Fibroblast of skin of left quadriceps (primary cell): ENCODE data around the gene MMD2.
"Not testable (repeated sequence)": the region's sequence is repeated elsewhere in the genome, so short reads cannot be mapped to it uniquely, and the experiment has no call there.

Experiments used
- DNase-seq, 2 experiments: peaks; one replicate each; pipeline ENCODE4 v3.0.0-alpha.2; 2013; ENCODE audit warnings: low read depth in 2 of 2

MMD2 gene

DNA sequence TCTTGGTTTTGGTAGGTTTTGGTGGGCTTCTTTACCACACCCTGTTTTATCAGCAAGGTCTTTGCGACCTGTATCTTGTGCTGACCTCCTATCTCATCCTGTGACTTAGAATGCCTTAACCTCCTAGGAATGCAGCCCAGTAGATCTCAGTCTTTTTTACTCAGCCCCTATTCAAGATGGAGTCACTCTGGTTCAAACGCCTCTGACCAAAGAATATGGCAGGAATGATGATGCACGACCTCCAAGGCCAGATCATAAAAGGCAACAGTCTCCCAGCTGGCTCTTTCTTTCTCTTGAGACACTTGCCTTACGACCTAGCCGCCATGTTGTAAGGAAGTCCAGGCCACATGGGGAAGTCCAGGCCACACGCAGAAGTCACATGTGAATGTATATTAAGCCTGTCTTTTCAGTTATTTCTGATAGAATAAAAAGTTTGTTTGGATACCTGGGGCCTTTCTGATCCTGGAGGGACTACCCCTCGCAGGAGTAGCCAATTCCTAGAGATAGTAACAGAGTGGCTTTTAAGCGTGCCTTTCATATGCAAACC, 65.0 kb downstream of the MMD2 start:
- DNase-seq, result no peak

DNA sequence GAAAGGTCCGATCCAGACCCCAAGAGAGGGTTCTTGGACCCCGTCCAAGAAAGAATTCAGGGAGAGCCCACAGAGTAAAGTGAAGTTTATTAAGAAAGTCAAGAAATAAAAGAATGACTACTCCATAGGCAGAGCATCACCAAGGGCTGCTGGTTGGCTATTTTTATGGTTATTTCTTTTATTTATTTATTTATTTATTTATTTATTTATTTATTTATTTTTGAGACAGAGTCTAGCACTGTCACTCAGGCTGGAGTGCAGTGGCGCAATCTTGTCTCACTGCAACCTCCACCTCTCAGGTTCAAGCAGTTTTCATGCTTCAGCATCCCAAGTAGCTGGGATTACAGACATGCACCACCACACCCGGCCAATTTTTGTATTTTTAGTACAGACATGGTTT, 65.8 kb downstream of the MMD2 start:
- DNase-seq, result not testable (repeated sequence)

DNA sequence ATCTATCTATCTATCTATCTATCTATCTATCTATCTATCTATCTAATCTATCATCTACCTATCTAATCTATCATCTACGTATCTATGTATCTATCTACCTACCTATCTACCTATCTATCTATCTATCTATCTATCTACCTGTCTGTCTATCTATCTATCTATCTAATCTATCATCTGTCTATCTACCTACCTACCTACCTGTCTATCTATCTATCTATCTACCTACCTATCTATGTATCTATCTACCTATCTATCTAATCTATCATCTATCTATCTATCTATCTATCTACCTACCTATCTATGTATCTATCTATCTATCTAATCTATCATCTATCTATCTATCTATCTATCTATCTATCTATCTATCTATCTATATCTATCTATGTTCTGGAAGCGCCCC, 67.5 kb downstream of the MMD2 start:
- DNase-seq, result not testable (repeated sequence)

DNA sequence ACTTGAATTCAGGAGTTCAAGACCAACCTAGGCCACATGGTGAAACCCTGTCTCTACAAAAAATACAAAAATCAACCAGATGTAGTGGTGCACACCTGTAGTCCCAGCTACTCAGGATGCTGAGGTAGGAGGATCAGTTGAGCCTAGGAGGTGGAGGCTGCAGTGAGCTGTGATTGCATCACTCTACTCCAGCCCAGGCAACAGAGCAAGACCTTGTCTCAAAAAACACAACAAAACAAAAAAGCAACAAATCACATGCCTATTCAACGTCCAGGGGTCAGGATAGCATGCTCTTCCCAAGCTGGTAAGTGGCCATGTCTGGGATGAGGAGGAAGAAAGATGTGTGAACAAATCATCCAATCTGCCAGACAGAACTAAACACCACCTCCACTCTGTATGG, 69.3 kb downstream of the MMD2 start:
- DNase-seq, result no peak

DNA sequence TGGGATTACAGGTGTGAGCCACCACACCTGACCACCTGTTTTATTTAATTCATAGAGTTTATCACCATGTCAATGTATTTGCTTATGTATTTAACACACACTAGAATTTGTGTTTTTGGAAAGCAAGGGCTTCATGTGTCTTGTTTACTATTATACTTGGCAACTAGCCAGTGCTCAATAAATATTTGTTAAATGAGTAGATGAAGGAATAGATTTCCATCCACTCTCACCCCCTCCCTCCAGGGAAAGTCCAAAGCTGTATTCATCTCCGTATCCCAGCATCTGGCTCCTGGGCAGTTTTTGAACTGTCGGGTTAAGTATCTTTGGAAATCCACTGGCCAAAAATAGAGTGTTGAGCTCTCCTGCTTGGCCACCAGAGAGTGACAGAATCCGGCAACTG, 70.8 kb downstream of the MMD2 start:
- no peak for DNase-seq

DNA sequence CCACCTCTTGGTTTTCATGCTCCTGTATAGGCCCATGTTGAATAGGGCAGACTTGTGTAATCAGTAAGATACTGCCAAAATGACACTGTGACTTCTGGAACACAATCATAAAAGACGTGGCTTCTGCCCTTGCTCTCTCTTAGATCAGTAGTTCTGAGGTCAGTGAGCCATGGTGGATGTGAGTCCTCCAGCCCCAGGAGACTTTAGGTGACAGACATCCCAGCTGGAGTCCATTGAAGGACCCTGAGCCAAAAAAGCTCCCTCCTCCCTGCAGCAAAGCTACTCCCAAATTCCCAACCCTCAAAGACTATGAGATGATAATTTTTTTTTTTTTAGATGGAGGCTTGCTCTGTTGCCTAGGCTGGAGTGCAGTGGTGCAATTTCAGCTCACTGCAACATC, 72.3 kb downstream of the MMD2 start:
- DNase-seq, result no peak

DNA sequence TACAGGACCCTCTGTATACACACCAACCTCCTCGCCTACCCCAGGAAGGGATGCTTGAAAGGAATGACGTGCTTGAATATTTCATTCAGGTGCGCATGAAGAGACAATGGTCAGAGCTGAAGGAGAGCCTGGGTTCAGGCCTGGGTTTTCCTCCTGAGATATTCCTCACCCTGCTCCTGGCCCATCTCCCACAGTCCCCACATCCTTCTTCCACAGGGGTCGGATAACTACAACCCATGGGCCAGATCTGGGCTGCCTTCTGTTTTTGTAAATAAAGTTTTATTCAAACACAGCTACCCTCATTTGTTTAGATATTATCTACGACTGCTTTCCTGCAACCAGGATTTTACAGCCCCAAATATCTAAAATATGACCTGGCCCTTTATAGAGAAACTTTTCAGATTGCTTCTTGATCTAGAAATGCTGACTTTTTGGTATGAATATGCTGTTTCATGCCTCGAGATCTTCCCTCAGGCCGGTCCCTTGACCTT, 73.6 kb downstream of the MMD2 start:
- DNase-seq, result no peak

DNA sequence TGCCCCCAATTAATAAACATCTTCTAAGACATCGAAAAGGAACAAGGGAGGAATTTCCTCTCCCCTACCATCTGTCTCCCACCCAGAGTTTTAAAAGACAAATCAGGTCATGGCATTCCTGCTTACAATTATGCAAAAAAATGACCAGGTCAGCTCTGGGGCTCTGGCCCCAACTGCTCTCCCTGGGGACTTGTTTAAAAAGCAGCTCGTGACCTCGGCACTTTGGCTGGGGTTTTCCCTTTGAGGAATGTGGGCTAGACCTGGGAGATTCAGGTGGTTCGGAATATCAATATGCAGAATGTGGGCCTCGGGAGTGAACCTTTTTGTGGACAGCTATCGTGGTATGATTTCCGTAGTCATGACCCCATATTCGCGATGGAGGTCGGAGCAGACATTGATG, 74.8 kb downstream of the MMD2 start:
- DNase-seq, result no peak

DNA sequence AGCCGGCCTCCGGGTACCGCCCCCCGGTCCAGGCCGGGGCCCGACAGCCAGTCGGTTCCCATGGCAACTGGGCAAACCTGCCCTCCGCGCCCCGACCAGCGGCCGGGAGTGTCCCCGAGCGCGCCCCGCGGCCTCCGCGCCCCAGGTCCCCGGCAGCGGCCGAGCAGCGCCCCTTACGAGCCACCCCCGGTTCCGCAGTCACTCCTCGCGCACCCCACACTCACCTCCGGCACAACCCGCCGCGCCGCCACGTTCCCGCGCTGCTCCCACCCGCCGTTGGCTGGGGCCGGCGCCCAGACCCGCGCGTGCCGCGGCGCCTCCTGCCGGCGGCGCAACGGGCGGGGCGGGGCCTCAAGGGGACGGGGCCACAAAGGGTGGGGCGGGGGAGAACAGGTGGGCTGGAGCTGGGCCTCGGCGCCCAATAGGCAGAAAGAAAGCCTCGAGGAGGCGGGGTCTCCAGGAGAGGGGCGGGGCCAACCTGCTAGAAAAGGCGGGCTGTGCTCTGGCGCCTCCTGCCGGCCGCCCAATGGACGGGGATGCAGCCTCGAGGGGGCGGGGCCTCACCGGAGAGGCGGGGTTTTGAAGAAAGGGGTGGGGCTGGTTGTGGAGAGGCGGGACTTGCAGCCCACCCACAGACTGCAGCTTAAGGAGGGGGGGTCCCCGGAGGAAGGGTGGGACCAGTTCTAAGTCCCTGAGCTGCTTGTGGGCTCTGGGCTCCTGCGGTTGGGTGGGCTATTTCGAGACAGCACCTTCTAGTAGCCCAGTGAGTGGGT, 75.4 kb downstream of the MMD2 start, which contains the start of gene RADIL:
RADIL (minus strand) TSS at position 345 of the 773 bp plus-strand sequence. CDS start 5,577 bp downstream, outside the sequence.
- peak; percentile 71 to 74 for DNase-seq

DNA sequence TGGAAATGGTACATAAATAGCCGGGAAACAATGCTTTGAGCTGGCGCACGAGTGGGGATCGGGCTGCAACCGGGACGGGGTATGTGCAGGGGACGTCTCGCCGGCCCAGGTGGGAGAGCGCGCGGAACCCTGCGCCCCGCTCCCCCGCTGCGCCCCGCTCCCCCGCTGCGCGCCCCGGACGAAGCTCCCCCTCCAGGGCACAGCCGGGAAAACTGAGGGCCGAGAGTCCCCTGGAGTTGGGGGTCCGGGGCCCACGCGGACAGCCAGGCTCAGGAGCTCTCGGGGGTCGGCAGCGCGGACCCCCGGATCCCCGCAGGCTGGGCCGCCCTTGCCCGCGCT, 76.0 kb downstream of the MMD2 start:
- no peak for DNase-seq

DNA sequence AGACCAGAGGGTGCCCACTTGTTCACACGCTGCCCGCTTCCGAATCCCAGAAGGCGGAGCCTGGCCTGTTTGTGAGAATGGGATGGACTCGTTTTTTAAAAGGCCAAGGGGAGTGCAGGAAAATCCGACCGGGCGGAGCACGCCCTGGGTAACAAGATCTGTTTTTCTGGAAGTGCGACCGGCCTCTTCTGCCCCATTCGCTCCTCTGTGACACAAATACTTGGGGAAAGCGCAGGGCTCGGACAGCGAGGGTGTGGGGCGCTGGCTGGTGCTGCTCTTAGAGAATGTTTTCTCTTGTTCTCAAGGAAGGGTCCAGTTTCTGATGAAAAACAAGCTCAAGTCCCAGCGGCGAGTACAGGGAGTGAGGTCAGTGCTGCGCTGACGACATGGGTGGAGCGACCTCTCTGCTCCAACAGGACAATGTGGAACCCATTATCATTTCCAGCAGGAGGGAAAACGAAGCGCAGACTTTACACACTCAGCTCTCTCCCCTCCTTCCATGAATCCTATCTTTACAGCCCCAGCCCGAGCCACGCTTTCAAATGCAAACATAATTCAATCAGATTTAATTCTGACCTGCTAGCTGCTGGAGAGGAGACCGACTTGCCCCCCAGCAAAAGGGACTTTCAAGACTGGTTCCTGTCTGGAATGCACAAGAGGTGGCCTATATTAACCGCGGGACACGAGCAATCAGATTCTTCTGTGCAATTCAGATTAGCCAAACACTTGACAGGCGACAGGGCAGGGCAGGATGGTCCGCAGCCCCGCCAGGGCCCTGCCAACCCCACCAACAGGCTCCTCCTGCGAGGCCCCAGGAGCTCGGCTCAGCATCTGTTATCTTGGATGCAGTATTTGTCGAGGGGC, 76.6 kb downstream of the MMD2 start:
- peak; percentile 25 to 36 for DNase-seq

DNA sequence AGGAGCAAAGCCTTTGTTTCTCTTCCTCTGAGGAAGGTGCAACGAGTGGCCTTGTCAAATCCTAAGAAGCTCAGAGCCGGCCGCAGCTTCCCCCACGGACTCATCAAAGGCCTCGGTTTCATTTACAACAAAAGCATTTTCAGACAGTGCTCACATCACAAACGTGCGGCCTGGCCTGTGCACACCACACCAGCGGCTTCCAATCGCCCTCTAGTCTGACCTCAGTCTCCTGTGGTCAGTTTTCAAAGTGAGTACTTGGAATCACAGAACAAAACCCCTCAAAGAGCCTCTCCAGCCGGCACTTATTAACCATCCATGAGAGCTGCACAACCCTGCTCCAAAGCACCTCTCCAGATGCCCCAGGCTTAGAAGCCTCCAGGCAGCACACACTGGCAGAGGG, 78.8 kb downstream of the MMD2 start:
- no peak for DNase-seq

DNA sequence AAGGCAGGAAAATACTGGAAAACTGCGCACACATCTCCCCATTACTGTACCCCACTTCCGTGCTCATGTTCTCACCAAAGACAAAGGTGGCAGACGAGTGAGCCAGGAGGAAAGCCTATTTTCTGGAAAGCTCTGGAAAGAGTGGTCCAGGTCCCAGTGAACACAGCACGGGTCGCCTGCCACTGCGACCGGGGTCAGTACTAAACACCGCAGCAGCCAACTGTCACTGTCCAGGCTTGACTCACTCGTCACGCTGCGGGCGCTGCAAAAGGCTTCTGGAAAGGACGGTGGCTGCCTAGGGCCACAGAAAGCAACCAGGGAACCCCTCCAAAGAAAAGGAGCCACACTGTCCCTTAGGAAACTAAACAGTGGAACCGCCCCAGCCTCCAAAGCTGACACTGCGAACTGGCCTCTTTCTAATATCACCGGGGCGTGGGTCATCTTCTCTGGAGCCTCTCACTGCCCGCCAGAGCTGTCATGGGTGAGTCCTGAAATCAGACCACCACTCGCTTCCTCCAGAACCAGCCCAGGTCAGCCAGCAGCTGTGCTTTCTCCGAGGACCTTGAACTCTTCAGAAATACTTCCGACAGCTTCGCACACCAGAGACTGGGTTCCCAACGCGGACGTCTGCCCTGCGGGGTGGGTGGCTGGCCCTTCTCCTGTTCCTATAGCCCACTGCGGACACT, 79.4 kb downstream of the MMD2 start:
- no peak for DNase-seq

DNA sequence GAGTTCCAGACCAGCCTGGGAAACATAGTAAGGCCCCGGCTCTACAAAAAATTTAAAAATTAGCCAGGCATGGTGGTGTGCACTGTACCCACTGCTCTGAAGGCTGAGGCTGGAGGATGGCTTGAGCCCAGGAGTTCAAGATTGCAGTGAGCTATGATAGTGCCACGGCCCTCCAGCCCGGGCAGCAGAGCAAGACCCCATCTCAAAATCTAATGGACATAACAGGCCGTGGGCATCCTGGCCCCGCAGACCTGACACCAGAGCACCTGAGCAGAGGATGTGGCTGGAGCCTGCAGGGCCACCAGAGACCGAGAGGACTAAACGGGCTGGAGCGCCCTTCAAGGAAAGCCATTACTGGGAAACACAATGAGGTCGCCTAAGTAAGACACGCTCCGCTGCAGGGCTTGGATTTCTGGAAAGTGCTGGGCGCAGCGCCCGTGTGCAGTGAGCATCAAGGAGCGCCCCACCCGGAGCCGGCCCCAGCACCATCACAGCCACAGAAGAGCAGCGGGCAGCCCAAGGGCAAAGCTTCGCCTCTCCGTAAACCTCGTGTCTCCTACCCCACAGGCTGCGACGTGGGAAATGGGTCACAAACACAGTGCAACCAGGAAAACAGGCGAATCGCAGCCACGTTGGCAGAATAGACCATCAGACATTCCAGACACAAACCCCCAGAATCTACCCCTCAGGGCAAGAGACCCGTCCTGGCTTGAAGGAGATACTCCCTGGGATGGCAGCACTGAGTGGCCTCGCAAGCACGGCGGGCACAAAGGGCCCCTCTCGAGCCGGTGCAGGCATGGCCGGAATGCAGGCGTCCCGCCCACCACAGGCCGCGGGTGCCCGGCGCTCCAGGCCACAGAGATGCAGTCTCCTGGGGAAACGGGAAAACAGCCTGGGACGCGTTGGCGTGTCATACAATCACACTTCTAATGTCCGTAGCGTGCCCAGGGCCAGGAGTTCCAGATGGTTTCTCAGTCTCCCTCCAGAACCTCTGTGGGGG, 80.4 kb downstream of the MMD2 start:
- no peak for DNase-seq

DNA sequence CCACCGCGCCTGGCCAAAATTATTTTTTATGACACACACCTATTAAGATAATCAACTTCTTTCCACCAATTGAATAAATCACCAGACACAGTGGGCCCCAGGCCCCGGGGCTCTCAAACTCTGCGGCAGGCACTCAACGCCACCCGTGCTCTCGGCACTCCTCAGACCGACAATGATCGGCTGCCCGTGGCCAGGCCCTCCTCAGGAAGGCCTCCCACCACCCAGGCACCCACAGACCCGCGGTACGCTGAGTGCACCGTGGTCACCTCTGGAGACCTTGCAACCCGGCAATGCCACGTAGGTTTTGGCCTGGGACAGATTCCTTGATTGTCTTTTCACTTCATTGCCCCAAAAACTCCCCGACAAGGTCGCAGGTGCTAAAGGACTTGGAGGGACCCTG, 82.4 kb downstream of the MMD2 start:
- DNase-seq, result no peak

DNA sequence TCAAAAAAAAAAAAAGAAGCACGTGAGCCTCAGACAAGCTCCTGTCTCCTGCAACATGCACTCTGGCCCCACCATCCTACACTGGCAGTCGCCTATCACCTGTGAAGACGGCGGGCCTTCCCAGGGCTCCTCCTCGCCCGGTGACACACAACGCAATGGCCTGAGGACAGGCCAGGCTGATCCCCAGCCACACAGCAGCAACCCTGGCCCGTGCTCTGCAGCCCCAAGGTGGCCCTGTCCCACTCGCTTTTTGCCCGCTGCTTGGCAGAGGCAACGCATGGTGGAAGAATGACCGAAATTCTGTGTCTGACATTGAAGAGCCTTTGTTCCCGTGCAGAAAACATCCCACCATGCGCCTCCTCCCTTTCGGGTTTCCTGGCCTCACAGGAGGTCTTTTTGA, 83.6 kb downstream of the MMD2 start:
- DNase-seq, result no peak

DNA sequence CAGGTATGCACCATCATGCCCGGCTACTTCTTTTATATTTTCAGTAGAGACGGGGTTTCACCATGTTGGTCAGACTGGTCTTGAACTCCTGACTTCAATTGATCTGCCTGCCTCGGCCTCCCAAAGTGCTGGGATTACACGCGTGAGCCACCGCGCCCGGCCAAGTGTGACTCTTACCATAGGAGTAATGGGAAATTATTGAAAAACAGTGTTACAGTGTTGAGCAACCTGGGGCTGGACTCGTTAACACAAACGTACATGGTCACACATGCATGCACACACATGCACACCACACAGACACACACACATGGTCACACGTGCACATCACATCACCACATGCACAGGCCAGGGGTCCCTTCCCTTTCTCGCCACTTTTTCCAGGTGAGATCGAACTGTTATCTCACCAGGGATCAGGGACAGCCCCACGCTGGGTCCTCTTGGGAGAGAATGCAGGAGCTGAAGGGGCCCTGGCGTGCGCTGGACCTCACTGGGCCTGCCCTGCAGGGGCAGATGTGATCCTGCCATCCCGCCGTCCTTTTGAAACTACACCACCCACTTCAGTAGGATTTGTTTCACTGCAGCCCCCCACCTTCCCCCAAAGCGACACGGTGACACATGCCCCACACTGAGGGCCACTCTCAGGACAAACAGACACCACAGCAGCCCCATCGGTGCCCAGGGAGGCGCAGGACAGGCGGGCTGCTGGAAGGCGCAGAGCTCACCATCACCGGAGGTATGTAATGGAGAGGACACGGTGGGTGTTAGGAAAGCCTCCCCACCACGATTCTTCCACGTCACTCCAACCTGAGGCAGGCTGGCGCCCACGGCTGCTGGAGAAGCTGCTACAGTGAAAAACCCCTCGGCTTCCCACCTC, 85.7 kb downstream of the MMD2 start:
- no peak for DNase-seq

DNA sequence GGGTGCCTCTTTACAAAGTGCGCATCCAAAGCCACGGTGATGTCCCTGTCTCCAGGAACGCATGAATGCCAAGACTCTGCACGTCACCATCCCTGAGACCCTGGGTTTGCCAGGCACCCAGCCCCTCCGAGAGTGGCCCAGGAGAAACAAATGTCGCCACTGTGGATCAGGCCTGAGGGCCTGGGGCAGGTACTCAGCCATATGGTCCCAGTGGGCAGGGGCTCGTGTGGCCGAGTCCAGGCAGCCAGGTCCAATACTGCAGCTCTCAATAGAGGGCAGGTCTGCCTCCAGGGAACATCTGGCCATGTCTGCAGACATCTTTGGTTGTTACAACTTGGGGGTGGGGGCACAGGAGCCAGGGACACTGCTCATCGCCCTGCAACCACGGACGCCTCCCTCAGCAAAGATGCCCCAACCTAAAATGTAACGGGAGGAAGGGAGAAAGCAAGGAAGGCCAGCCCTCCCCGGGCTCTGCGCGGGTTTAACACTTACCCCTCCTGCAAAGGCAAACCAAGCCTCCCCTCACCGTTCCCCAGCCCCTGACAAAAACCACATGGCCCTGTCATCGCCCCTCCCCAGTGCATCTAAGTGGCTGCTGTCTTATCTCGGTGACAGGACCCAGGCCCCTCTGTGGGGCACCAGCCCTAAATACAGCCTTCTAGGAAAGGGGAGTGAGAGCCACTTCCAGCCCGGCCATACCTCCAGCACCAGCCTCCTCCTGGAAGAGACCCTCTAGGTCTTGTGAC, 86.9 kb downstream of the MMD2 start:
- no peak for DNase-seq

DNA sequence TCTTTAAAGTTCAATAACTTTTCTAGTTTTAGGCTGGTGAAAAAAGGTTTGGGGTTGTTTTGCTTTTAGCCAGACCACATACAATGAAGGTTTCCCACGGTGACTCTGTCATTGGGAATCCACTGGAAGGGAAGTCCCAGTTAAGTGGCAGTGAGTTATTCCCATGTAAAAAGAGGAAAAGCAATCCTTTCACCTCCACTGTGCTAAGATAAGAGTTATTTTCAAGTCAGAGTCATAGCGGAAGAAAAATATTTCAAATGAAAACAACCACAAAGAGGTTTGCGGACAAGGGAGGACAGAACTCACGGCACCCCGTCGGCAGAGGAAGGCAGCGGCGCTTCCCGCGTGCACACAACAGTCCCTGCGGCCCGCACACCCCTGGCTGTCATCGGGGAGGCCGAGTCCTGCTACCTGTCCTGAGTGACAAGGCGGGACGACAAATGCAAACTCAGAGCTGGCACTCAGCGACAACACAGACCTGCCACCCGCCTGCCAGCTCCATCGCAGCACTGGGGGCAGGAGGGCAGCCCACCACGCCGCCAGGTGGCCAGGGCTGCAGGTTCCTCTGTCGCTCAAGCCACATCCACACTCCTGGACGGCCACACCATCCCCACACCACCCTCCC, 87.8 kb downstream of the MMD2 start:
- DNase-seq, result no peak
